Sigmoid colon (tissue), 7 donors: Measurements from ENCODE around the gene SPON1. TPM values are rescaled to one million over a fixed set of nuclear protein-coding genes. Genes with fewer than 3 reads are reported as not detected.

Experiments
- DNase-seq: peaks from one replicate; pipeline ENCODE4 v3.0.0-alpha.2; 2019
- H3K27ac ChIP-seq, 4 donors: fragments of 200-600 bp; sonication (generic); one replicate each; pipeline ENCODE4 v1.5.1; 2016 to 2019; ENCODE audit warnings: mild to moderate bottlenecking in 1 of 4
- H3K27me3 ChIP-seq, 3 donors: fragments of 200-600 bp; sonication (generic); one replicate each; pipeline ENCODE4 v1.5.1; 2019; ENCODE audit warnings: mild to moderate bottlenecking in 1 of 3
- H3K36me3 ChIP-seq, 4 donors: fragments of 200-600 bp; sonication (generic); one replicate each; pipeline ENCODE4 v1.5.1; 2016 to 2019
- H3K4me1 ChIP-seq, 4 donors: fragments of 200-600 bp; sonication (generic); one replicate each; pipeline ENCODE4 v1.5.1; 2017 to 2019
- H3K4me3 ChIP-seq, 4 donors: fragments of 200-600 bp; sonication (generic); one replicate each; pipeline ENCODE4 v1.5.1; 2017 to 2019; ENCODE audit warnings: mild to moderate bottlenecking in 2 of 4, moderate library complexity in 1 of 4
- H3K9me3 ChIP-seq, 4 donors: fragments of 200-600 bp in 3 of 4; sonication (generic) in 3 of 4; one replicate each; pipeline versions ENCODE4 v1.5.1 to v1.6.1; 2013 to 2019
- CTCF ChIP-seq, 4 experiments: fragments of 450-650 bp in 3 of 4; fragments of 200-600 bp in 1 of 4; IDR thresholded peaks; one replicate each; pipeline ENCODE4 v1.5.1; 2016 to 2019; ENCODE audit warnings: antibody characterized with exemption in 4 of 4, mild to moderate bottlenecking in 3 of 4, moderate library complexity in 2 of 4
- EP300 ChIP-seq, 4 donors: sonication (generic); formaldehyde crosslinking; IDR thresholded peaks; one replicate each; pipeline ENCODE4 v1.6.1; 2017; ENCODE audit warnings: antibody characterized with exemption in 4 of 4
- POLR2A ChIP-seq, 2 donors: fragments of 450-650 bp; IDR thresholded peaks; one replicate each; pipeline ENCODE4 v1.6.1; 2016; ENCODE audit warnings: antibody characterized with exemption in 2 of 2, mild to moderate bottlenecking in 2 of 2, moderate library complexity in 2 of 2
- POLR2AphosphoS5 ChIP-seq, 4 donors: sonication (generic); formaldehyde crosslinking; IDR thresholded peaks; one replicate each; pipeline ENCODE4 v1.6.1; 2017; ENCODE audit warnings: antibody characterized with exemption in 4 of 4
- WGBS, 2 donors: extraction: QIAGEN DNeasy Blood & Tissue Kit; methylation state at CpG; one replicate each; pipeline ENCODE4 v1.1.7; 2013; 5-methylcytosine and 5-hydroxymethylcytosine counted together
- intact Hi-C: fragments of 100-400 bp; cut with DNase I; formaldehyde crosslinking; loops from one replicate; pipeline ENCODE4 v1.15.1; 2023
- polyA plus RNA-seq, 3 donors: library from polyadenylated mRNA; stranded (reverse); fragments of 200-250 nt; gene quantifications; one replicate each; pipeline ENCODE4 v1.2.3, GENCODE V29; 2013
- total RNA-seq, 4 donors: library from RNA; depleted of rRNA; stranded (reverse); fragments of >200 nt; gene quantifications; one replicate each; pipeline ENCODE4 v1.1.0, GENCODE V29; 2016
- donor health status: healthy with polysubstance abuse.
- donor health status: Bipolar disorder and iron deficiency.
- donor health status: healthy.

The SPON1 gene
- total and polyA plus RNA-seq, 7 donors: 6.6 to 36.8 (median 12.6) TPM

- Histone ChIP-seq H3K9me3 (peaks cover 0 to 5% (median 2%) of the 10 kb centered on the region in 4 donors), H3K4me3 (no peak overlapping the region), H3K27ac (no peak overlapping the region), H3K27me3 (no peaks in the 10 kb centered on the region), H3K4me1 (no peaks in the 10 kb centered on the region), H3K36me3 (no peaks in the 10 kb centered on the region)
- no peak for DNase-seq
- TF ChIP-seq EP300 (IDR thresholded peaks at IDR 0.05) (no peak), POLR2AphosphoS5 (IDR thresholded peaks at IDR 0.05) (no peak), CTCF (IDR thresholded peaks at IDR 0.05) (no peak), POLR2A (IDR thresholded peaks at IDR 0.05) (no peak)
- intact Hi-C loops: no loop called here
These were observed 37.2 kb downstream of the SPON1 start for GRCh38 chr11:13999704-14000103.

GRCh38 chr11:14001597-14001996 lies 39.1 kb downstream of the SPON1 start:
- Histone ChIP-seq H3K4me1 (no peaks in the 10 kb centered on the region), H3K9me3 (peaks cover 0 to 5% (median 2%) of the 10 kb centered on the region in 4 donors), H3K36me3 (no peaks in the 10 kb centered on the region), H3K27ac (no peak overlapping the region), H3K4me3 (no peak overlapping the region), H3K27me3 (no peaks in the 10 kb centered on the region)
- WGBS, 2 donors: 98% methylated on average over 2 of the region's 2 CpGs
- DNase-seq: no peak
- intact Hi-C loops: no loop called here
- TF ChIP-seq POLR2AphosphoS5 (IDR thresholded peaks at IDR 0.05): no peak
- no peak for TF ChIP-seq POLR2A (IDR thresholded peaks at IDR 0.05)
- TF ChIP-seq EP300 (IDR thresholded peaks at IDR 0.05): no peak
- TF ChIP-seq CTCF (IDR thresholded peaks at IDR 0.05): no peak

GRCh38 chr11:14007566-14007965 lies 45.0 kb downstream of the SPON1 start:
- Histone ChIP-seq H3K4me1 (no peaks in the 10 kb centered on the region), H3K27me3 (no peaks in the 10 kb centered on the region), H3K27ac (no peak overlapping the region), H3K36me3 (no peaks in the 10 kb centered on the region), H3K4me3 (no peak overlapping the region), H3K9me3 (no peaks in the 10 kb centered on the region)
- WGBS, 2 donors: 90% methylated on average over 6 of the region's 6 CpGs
- intact Hi-C loops: no loop called here
- TF ChIP-seq POLR2A (IDR thresholded peaks at IDR 0.05): no peak
- TF ChIP-seq CTCF (IDR thresholded peaks at IDR 0.05): no peak
- no peak for TF ChIP-seq EP300 (IDR thresholded peaks at IDR 0.05)
- TF ChIP-seq POLR2AphosphoS5 (IDR thresholded peaks at IDR 0.05): no peak
- DNase-seq: no peak

- intact Hi-C loops: no loop called here
- Histone ChIP-seq H3K27ac (no peak overlapping the region), H3K9me3 (no peaks in the 10 kb centered on the region), H3K36me3 (no peaks in the 10 kb centered on the region), H3K4me3 (no peak overlapping the region), H3K27me3 (no peaks in the 10 kb centered on the region), H3K4me1 (no peaks in the 10 kb centered on the region)
- DNase-seq: no peak
- TF ChIP-seq POLR2AphosphoS5 (IDR thresholded peaks at IDR 0.05) (no peak), CTCF (IDR thresholded peaks at IDR 0.05) (no peak), EP300 (IDR thresholded peaks at IDR 0.05) (no peak)
- WGBS, 2 donors: 61 to 82% methylated on average over 3 of the region's 3 CpGs
These were observed 48.1 kb downstream of the SPON1 start for GRCh38 chr11:14010665-14011064.

GRCh38 chr11:14012846-14013245 lies 50.3 kb downstream of the SPON1 start:
- Histone ChIP-seq H3K4me3 (no peak overlapping the region), H3K27me3 (no peaks in the 10 kb centered on the region), H3K4me1 (no peaks in the 10 kb centered on the region), H3K9me3 (no peaks in the 10 kb centered on the region), H3K36me3 (no peaks in the 10 kb centered on the region), H3K27ac (no peak overlapping the region)
- WGBS, 2 donors: 89 to 95% methylated on average over 4 of the region's 4 CpGs
- TF ChIP-seq POLR2AphosphoS5 (IDR thresholded peaks at IDR 0.05) (no peak), POLR2A (IDR thresholded peaks at IDR 0.05) (no peak), EP300 (IDR thresholded peaks at IDR 0.05) (no peak), CTCF (IDR thresholded peaks at IDR 0.05) (no peak)
- intact Hi-C loops: no loop called here
- DNase-seq: no peak
